GM12878 (cell line): ENCODE data around the gene POU2F1.

Experiments used
- CTCF ChIP-seq, 3 experiments: IDR thresholded peaks in 2 of 3; conservative IDR thresholded peaks in 1 of 3; 2 replicates each; pipeline ENCODE4 v1.5.1; 2011; ENCODE audit warnings: low read depth in 3 of 3, low read length in 3 of 3, mild to moderate bottlenecking in 3 of 3, control low read depth in 2 of 3, moderate library complexity in 2 of 3, inconsistent platforms in 1 of 3, mixed read lengths in 1 of 3; ENCODE audit not compliant: control insufficient read depth in 2 of 3, insufficient read depth in 1 of 3; ENCODE audit errors: extremely low read depth in 1 of 3
- NR2F1 ChIP-seq: fragments of 450-650 bp; conservative IDR thresholded peaks from 2 replicates; pipeline ENCODE4 v1.6.1; 2017; ENCODE audit warnings: mild to moderate bottlenecking
- POLR2A ChIP-seq: IDR thresholded peaks from 2 replicates; pipeline ENCODE4 v1.6.1; 2011; ENCODE audit warnings: low read depth, mild to moderate bottlenecking, low read length
- POLR2AphosphoS5 ChIP-seq: IDR thresholded peaks from 2 replicates; pipeline ENCODE4 v1.6.1; 2011; ENCODE audit warnings: mild to moderate bottlenecking, low read length, inconsistent platforms
- SRF ChIP-seq, 2 experiments: IDR thresholded peaks; 2 replicates each; pipeline ENCODE4 v1.6.1; 2011; ENCODE audit warnings: low read depth in 2 of 2, low read length in 2 of 2, mild to moderate bottlenecking in 1 of 2, moderate library complexity in 1 of 2
- STAT3 ChIP-seq: IDR thresholded peaks from 2 replicates; pipeline ENCODE4 v1.6.1; 2011; ENCODE audit warnings: low read depth, low read length, improper control_type of control experiment

- TF ChIP-seq SRF (IDR thresholded peaks at IDR 0.05; ENCODE audit: low read depth in 2 of 2, low read length in 2 of 2) = no peak
- TF ChIP-seq NR2F1 = no peak
- no peak for TF ChIP-seq STAT3
- no peak for TF ChIP-seq CTCF (IDR thresholded peaks at IDR 0.05 in 2 of 3, conservative IDR thresholded peaks at IDR 0.05 in 1 of 3; ENCODE audit: control insufficient read depth in 2 of 3, extremely low read depth in 1 of 3, insufficient read depth in 1 of 3, low read depth in 3 of 3, low read length in 3 of 3)
- TF ChIP-seq POLR2A = no peak
- no peak for TF ChIP-seq POLR2AphosphoS5
These were observed 43.3 kb downstream of the POU2F1 start for GRCh38 chr1:167263819-167264464.
